ENCODE measurements around the gene TBL1X. TPM values are rescaled to one million over a fixed set of nuclear protein-coding genes. Genes with fewer than 3 reads are reported as not detected.

The TBL1X gene
- total and polyA plus RNA-seq, 2 donors (not counting 3 experiments of a cell fraction or from before 2014, with no cell fraction given), result 8.7 to 25.3 TPM

GRCh38 chrX:9537781-9538180 lies 72.9 kb downstream of the TBL1X start:
- H3K9ac ChIP-seq (replicated peaks; ENCODE audit: extremely low read depth, insufficient read depth, low read length), result no peak overlapping the region
- CTCF ChIA-PET, result no interaction called here
- H4K20me1 ChIP-seq (replicated peaks; ENCODE audit: control insufficient read depth, extremely low read depth, insufficient read depth, low read length), result no peaks in the 10 kb centered on the region
- no peaks in the 10 kb centered on the region for H3K36me3 ChIP-seq (ENCODE audit: control insufficient read depth in 2 of 2, extremely low read depth in 1 of 2, insufficient read depth in 2 of 2, low read length in 2 of 2)
- H3K9me1 ChIP-seq (replicated peaks; ENCODE audit: control insufficient read depth, extremely low read depth, insufficient read depth, low read length), result no peaks in the 10 kb centered on the region
- no peaks in the 10 kb centered on the region for H3K27me3 ChIP-seq (ENCODE audit: control insufficient read depth in 2 of 2, insufficient read depth in 2 of 2, low read length in 2 of 2)
- TF ChIP-seq, protein P1, sequence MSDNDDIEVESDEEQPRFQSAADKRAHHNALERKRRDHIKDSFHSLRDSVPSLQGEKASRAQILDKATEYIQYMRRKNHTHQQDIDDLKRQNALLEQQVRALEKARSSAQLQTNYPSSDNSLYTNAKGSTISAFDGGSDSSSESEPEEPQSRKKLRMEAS (IDR thresholded peaks at IDR 0.05; ENCODE audit: insufficient read depth, insufficient read length), result no peak
- no peak for TF ChIP-seq POLR2AphosphoS5 (IDR thresholded peaks at IDR 0.05; ENCODE audit: insufficient read depth, low read depth, low read length)
- TF ChIP-seq JUN (IDR thresholded peaks at IDR 0.05; ENCODE audit: borderline replicate concordance, insufficient read depth, insufficient read length, low read depth), result no peak
- TF ChIP-seq, protein P2, sequence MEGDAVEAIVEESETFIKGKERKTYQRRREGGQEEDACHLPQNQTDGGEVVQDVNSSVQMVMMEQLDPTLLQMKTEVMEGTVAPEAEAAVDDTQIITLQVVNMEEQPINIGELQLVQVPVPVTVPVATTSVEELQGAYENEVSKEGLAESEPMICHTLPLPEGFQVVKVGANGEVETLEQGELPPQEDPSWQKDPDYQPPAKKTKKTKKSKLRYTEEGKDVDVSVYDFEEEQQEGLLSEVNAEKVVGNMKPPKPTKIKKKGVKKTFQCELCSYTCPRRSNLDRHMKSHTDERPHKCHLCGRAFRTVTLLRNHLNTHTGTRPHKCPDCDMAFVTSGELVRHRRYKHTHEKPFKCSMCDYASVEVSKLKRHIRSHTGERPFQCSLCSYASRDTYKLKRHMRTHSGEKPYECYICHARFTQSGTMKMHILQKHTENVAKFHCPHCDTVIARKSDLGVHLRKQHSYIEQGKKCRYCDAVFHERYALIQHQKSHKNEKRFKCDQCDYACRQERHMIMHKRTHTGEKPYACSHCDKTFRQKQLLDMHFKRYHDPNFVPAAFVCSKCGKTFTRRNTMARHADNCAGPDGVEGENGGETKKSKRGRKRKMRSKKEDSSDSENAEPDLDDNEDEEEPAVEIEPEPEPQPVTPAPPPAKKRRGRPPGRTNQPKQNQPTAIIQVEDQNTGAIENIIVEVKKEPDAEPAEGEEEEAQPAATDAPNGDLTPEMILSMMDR (IDR thresholded peaks at IDR 0.05; ENCODE audit: extremely low read depth in 1 of 2, insufficient read depth in 1 of 2, low read depth in 1 of 2, low read length in 2 of 2), result no peak
- no peak for TF ChIP-seq POLR2A (IDR thresholded peaks at IDR 0.05; ENCODE audit: low read depth, low read length)
- TF ChIP-seq FOS (IDR thresholded peaks at IDR 0.05; ENCODE audit: borderline replicate concordance, insufficient read depth, low read length), result no peak
- TF ChIP-seq EZH2 (IDR thresholded peaks at IDR 0.05; ENCODE audit: borderline replicate concordance, low read depth, low read length, severe bottlenecking), result no peak
- TF ChIP-seq MYC (IDR thresholded peaks at IDR 0.05; ENCODE audit: low read depth, low read length), result no peak
- no peak for TF ChIP-seq GATA2 (IDR thresholded peaks at IDR 0.05; ENCODE audit: insufficient read depth, insufficient read length, low read depth, low read length)
- dilution Hi-C loops (cut with MboI; ENCODE audit: extremely low pct_ligation_motif_present, low sequenced_read_pairs), result no loop called here
- intact Hi-C loops (cut with micrococcal nuclease), result no loop called here
- no peak overlapping the region for H2AFZ ChIP-seq (ENCODE audit: low read depth, low read length)
- POLR2A ChIA-PET, result no interaction called here
- no peak overlapping the region for H3K4me3 ChIP-seq (replicated peaks in 1 of 3; ENCODE audit: insufficient read depth in 1 of 3, low read depth in 1 of 3, low read length in 3 of 3)
- H3K4me2 ChIP-seq (ENCODE audit: insufficient read depth, low read length), result no peak overlapping the region
- BruUV-seq (replicated peaks), result no TSS peak
- peaks cover 9% of the 10 kb centered on the region for H3K79me2 ChIP-seq (ENCODE audit: control insufficient read depth, insufficient read depth, low read length)
- peaks cover 31% of the 10 kb centered on the region for H3K4me1 ChIP-seq (ENCODE audit: control insufficient read depth, extremely low read depth, insufficient read depth, low read length)
- FAIRE-seq (no peak), DNase-seq (ENCODE audit: low read depth, low spot score) (no peak)
- no peaks in the 10 kb centered on the region for H3K9me3 ChIP-seq (replicated peaks; ENCODE audit: control insufficient read depth, insufficient read depth, low read length)
- no peak overlapping the region for H3K27ac ChIP-seq (ENCODE audit: insufficient read depth, low read depth, low read length)

Measured in endothelial cell of umbilical vein (primary cell).